ENCODE measurements around the gene MEX3C.

GRCh38 chr18:51154431-51155063 lies 42.9 kb downstream of the MEX3C start:
- TF ChIP-seq CTCF (IDR thresholded peaks at IDR 0.05; ENCODE audit: insufficient read depth, low read length, poor library complexity, severe bottlenecking) (no peak), EZH2phosphoT487 (conservative IDR thresholded peaks at IDR 0.05; ENCODE audit: low read length) (no peak)

Measured in SU-DHL-6 (cell line).